ENCODE data around the gene GPR108. TPM values are rescaled to one million over a fixed set of nuclear protein-coding genes. Genes with fewer than 3 reads are reported as not detected.

Gene GPR108
- total and polyA plus RNA-seq, 2 of the 13 experiments (the other 11 are each of a cell fraction or from before 2014, with no cell fraction given): 36.4 to 63.0 TPM

DNA sequence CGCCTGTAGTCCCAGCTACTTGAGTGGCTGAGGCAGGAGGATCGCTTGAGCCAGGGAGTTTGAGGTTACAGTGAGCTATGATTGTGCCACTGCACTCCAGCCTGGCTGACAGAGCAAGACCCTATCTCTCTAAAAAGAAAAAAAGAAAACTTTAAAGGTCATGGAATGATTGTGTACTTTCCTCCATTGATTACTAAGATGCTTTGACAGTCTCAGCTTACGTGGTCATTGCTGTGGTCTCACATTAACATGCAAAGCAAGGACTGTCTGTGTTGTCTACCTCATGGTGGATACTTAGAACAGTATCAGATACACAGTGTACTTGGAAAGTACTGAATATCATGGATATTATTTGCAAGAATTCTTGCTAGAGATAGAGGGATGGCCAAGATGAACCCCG lies 53.4 kb downstream of the GPR108 start:
- Histone ChIP-seq H3K4me1 (ENCODE audit: insufficient read depth, low read length) (no peaks in the 10 kb centered on the region), H4K20me1 (ENCODE audit: insufficient read depth, low read length) (peaks cover 76% of the 10 kb centered on the region), H3K9ac (ENCODE audit: insufficient read depth, low read depth, low read length) (no peak overlapping the region), H3K79me2 (ENCODE audit: insufficient read depth, low read length) (no peaks in the 10 kb centered on the region), H3K27ac (ENCODE audit: extremely low read length, insufficient read depth, low read length) (no peak overlapping the region), H3K4me2 (ENCODE audit: low read depth, low read length) (no peak overlapping the region), H3K36me3 (replicated peaks in 1 of 2; ENCODE audit: control insufficient read depth in 1 of 2, insufficient read depth in 2 of 2, low read length in 2 of 2) (peaks cover 50 to 89% of the 10 kb centered on the region in 2 experiments), H3K4me3 (replicated peaks in 1 of 3; ENCODE audit: insufficient read depth in 1 of 3, low read depth in 2 of 3, low read length in 3 of 3) (no peak overlapping the region), H2AFZ (ENCODE audit: low read length) (no peak overlapping the region), H3K9me3 (ENCODE audit: low read length) (no peaks in the 10 kb centered on the region), H3K27me3 (ENCODE audit: control insufficient read depth in 1 of 2, insufficient read depth in 2 of 2, low read length in 2 of 2) (no peaks in the 10 kb centered on the region)
- BruUV-seq (replicated peaks): no TSS peak
- intact Hi-C loops (cut with micrococcal nuclease; ENCODE audit: unreplicated experiment): no loop called here
- POLR2A ChIA-PET: interaction anchor here (1.4 kb wide), 1 partner anchor 37 kb away, joined by 4 read pairs; the partner anchor contains the start of gene C3
- in situ Hi-C loops (cut with HindIII; ENCODE audit: extremely low pct_ligation_motif_present, low pct_unique_long_range_greater_than_20kb): no loop called here
- TF ChIP-seq POLR2AphosphoS5 (IDR thresholded peaks at IDR 0.05; ENCODE audit: low read depth, low read length) (peak; percentile 27; the same call in 1 of the 2 replicates), IKZF4 (CRISPR knock-in tag; IDR thresholded peaks at IDR 0.05; ENCODE audit: borderline replicate concordance, low read depth, not compliant biosample characterization) (no peak), ZC3H13 (CRISPR knock-in tag; IDR thresholded peaks at IDR 0.05) (no peak), RBM22 (optimal IDR thresholded peaks at IDR 0.05; ENCODE audit: low read length) (peak; percentile 13), HHEX (CRISPR knock-in tag; IDR thresholded peaks at IDR 0.05) (no peak), ZNF343 (CRISPR knock-in tag; IDR thresholded peaks at IDR 0.05) (no peak), SP140L (CRISPR knock-in tag; IDR thresholded peaks at IDR 0.05; ENCODE audit: borderline replicate concordance) (no peak), POLR2A (IDR thresholded peaks at IDR 0.05; ENCODE audit: insufficient read depth in 1 of 2, low read depth in 2 of 2, low read length in 2 of 2) (peak in 1 of 2 experiments; percentile 38; a peak in 1 of 4 replicates), ZNF672 (CRISPR knock-in tag; IDR thresholded peaks at IDR 0.05) (no peak)
- TF ChIP-seq, protein P1, sequence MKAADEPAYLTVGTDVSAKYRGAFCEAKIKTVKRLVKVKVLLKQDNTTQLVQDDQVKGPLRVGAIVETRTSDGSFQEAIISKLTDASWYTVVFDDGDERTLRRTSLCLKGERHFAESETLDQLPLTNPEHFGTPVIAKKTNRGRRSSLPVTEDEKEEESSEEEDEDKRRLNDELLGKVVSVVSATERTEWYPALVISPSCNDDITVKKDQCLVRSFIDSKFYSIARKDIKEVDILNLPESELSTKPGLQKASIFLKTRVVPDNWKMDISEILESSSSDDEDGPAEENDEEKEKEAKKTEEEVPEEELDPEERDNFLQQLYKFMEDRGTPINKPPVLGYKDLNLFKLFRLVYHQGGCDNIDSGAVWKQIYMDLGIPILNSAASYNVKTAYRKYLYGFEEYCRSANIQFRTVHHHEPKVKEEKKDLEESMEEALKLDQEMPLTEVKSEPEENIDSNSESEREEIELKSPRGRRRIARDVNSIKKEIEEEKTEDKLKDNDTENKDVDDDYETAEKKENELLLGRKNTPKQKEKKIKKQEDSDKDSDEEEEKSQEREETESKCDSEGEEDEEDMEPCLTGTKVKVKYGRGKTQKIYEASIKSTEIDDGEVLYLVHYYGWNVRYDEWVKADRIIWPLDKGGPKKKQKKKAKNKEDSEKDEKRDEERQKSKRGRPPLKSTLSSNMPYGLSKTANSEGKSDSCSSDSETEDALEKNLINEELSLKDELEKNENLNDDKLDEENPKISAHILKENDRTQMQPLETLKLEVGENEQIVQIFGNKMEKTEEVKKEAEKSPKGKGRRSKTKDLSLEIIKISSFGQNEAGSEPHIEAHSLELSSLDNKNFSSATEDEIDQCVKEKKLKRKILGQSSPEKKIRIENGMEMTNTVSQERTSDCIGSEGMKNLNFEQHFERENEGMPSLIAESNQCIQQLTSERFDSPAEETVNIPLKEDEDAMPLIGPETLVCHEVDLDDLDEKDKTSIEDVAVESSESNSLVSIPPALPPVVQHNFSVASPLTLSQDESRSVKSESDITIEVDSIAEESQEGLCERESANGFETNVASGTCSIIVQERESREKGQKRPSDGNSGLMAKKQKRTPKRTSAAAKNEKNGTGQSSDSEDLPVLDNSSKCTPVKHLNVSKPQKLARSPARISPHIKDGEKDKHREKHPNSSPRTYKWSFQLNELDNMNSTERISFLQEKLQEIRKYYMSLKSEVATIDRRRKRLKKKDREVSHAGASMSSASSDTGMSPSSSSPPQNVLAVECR (CRISPR knock-in tag; IDR thresholded peaks at IDR 0.05; ENCODE audit: borderline replicate concordance): no peak
- TF ChIP-seq, protein P2, sequence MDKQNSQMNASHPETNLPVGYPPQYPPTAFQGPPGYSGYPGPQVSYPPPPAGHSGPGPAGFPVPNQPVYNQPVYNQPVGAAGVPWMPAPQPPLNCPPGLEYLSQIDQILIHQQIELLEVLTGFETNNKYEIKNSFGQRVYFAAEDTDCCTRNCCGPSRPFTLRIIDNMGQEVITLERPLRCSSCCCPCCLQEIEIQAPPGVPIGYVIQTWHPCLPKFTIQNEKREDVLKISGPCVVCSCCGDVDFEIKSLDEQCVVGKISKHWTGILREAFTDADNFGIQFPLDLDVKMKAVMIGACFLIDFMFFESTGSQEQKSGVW (CRISPR knock-in tag; IDR thresholded peaks at IDR 0.05; ENCODE audit: borderline replicate concordance): no peak
- FAIRE-seq: no peak
- DNase-seq (ENCODE audit: low spot score): no peak
- ATAC-seq: no peak
- CTCF ChIA-PET (ENCODE audit: low intra/inter-chr PET ratio, low total read pairs): no interaction called here
- WGBS (ENCODE audit: low lambda C conversion rate): 96% methylated on average over 4 of the region's 4 CpGs
